SIG-M5 treated with dmso at 0.1 percent for 504 hours (cell line): Measurements from ENCODE around the gene CTCF.

Experiments
- DNase-seq: peaks from one replicate; lab custom pipeline; 2025; ENCODE audit not compliant: unreplicated experiment; lab: John Stamatoyannopoulos, UW

Gene CTCF

DNA sequence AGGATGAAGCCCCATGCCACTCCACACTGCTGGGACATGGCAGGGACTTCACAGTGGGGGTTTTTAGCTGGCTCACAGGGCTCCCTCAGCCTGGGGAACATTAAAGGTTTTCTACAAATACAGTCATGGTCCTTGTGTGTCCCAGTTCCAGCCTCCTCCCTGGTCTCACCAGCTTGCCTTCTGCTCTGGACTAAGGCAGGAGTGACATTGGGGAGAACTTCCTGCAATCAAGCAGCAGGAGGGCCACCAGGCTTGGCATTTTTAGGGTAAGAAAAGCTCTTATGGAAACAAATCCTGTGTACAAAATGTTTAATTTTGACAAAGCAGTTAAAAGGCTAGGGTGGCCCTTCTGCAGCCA is 100.3 kb downstream of the CTCF start:
- no peak for DNase-seq

DNA sequence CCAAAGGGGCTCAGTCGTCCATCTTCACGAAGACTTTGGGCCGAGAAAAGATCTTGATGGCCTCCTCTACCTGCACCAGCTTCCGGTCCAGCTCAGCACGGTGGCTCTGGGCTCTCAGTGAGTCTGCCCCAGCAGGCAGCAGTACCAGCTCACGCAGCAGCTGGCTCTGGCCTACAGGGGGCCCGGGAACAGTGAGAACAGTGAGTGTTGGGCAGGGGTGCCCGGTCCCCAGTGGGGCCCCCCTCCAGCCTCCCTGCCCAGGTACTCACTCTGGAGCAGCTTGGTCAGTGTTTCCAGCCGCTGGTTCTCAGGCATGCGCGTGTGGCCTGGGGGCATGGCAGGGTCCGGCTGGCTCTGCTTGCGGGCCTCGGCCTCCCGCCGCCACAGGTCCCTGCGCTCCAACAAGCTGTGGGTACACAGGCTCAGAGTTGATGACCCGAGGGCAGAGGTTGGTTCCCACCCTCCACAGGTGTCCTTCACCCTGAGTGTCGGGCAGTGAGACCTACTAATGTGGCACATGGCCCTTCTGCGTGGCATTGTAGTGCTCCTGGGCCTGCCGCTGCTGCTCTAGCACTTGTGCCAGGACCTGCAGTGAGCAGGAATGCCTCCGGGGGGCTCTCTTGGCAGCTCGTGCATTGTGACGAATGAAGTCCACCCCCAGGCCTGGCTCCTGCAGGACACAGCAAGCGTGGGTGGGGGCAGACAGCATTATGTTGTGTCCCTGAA is 101.0 kb downstream of the CTCF start:
- no peak for DNase-seq

DNA sequence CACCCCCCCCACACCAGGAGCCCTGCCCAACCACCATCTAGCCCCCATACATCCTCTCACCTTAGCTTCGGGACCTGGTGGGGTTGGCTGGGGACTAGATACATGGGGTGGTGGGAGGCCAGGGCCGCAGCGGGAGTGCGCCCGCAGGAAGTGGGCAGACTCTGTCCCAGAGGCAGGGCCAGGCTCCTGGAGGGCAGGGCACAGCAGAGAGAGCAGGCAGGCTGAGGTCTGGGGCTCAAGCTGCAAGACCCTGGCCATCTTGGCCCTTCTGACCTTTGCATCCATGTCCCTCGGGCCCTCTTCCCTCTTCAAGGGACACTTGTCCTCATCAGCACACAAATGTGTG is 101.5 kb downstream of the CTCF start:
- no peak for DNase-seq

DNA sequence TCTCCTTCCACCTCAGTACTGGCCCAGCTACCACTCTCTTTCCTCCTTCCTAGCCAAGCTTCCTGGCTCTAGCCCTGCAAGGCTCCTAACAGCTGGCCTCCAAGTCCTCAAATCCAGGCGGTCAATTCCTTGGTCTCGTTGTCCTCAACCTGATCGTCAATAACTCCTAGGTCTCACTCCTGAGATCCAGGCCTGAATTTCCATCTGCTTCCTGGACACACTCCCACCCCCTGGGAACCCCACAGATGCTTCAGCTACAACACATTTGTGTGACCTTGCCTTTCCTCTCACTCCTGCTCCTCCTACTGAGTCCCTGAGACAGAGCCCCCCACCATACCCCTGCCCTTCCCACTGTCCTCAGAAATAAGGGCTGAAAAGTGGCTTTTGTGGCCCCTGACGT is 101.9 kb downstream of the CTCF start:
- no peak for DNase-seq

DNA sequence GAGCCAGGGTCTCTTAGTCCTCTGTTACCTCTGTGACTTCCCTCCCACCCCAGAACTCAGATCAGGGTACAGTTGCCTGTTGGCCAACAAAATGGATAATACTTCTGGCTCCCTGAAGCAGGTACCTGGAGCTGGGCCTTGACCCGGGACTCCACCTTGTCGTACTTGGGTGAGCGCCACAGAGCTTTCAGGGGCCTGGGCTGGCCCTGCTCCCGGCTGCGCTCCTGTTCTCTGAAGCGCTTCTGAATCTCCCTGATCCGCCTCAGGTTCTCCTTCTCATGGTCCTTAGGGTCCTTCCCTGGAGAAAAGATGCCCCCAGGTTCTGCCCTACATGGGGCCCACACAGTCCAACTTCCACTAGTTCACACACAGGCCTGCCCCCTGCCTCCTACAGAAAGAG is 102.5 kb downstream of the CTCF start:
- DNase-seq: no peak

DNA sequence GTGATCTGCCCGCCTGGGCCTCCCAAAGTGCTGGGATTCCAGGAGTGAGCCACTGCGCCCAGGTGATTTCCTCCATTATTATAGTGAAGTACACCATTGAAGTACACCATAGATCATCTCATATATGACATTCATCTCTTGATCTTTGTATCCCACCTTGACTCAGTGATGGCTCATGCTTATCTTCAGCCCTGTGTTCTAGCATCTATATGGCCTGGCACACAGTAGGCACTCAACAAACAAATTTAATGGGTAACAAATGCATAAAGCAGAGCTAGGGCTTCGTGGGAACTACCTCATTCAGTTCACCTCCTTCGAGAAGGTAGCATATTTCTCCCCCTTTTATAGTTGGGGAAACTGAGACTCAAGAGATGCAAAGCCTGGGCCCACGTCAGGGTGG is 103.3 kb downstream of the CTCF start:
- DNase-seq: no peak

DNA sequence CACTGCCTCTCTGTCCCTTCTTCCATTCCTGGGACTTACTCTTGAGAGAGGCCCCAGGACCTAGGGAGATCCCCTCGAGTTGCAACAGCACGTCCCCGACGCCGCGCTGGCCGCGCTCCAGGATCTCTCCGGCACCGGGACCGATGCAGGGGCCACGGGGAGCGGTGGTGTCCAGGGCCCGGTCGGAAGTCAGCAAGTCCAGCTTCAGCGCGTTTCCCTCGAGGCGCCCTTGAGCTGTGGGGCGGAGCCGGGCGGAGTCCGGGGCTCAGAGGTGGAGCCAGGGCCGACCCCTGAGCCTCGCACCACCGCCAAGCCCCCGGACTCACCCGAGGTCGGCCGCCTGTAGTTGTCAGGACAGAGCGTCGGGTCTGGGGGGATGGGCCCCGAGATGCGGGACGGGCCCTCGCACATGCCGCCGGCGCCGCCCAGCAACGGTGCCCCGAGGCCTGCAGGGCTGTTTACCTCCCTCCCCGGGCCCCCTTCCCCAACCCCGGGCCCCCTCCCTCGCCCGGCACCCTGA is 103.8 kb downstream of the CTCF start:
- no peak for DNase-seq

DNA sequence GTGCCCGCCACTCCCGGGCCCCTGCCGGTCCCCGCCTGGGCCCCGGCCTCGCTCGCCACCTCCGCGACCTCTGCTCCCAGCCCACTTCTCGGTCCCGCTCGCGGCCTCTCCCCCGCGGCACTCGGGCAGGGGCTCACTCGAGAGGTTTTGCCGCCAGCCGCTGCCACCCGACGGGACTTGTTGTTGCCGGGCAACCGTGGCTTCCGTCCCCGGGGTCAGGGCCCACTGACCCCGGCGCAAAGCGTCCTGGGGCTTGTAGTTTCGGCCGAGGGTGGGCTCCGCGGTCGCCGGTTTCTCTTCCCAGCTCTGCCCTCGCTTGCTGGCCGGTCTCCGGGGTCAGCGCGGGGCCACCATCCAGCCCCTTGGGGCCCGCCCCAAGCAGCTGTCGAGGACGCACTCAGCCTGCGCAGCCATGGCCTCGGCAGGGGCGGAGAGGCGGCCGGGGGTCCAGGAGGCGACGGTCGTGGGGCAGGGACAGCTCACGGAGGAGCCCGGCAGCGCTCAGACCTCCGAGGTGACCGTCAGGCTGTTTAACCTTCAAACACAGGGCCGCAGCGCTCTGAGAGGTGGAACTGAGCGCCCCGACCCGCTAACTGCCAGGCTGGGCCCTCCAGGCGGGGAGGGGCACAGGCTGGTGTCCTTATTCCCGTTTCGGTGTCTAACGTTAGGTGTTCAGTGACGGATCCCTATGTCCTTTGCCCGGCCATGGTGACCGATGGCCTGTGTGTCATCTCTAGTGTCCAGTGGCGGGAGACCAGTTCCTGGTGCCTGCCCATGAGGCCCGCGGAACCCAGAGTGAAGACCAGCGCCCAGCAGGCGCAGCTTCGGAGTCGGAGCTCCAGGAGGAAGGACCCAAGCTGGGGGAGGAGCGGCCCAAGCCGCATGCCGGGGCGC is 104.5 kb downstream of the CTCF start, which contains the start of the genes C16orf86 and ENKD1:
Gene C16orf86 (plus strand): TSS at position 256 of the 894 bp plus-strand sequence. CDS start 157 bp downstream, at position 413.
Gene ENKD1 (minus strand): TSS at position 192 of the 894 bp plus-strand sequence. CDS start 308 bp downstream, outside the sequence.
- DNase-seq: peak; percentile 68

DNA sequence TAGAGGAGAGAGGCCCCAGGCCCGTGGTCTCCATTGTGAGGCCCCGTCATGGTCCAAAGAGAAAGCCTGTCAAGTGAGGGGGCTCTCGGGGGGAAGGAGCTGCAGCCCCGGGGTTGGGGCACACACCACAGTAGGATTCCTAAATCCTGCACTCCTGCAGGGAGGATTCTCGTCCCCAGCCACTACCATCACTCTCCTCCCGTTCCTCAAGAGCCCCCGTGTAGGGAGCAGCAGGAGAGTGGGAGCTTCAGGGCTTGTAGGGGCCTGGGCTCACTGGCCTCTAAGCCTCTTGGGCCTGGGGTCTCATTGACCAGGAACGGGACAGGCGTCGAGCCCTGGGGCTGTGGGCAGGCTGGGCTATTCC is 105.1 kb downstream of the CTCF start:
- no peak for DNase-seq

DNA sequence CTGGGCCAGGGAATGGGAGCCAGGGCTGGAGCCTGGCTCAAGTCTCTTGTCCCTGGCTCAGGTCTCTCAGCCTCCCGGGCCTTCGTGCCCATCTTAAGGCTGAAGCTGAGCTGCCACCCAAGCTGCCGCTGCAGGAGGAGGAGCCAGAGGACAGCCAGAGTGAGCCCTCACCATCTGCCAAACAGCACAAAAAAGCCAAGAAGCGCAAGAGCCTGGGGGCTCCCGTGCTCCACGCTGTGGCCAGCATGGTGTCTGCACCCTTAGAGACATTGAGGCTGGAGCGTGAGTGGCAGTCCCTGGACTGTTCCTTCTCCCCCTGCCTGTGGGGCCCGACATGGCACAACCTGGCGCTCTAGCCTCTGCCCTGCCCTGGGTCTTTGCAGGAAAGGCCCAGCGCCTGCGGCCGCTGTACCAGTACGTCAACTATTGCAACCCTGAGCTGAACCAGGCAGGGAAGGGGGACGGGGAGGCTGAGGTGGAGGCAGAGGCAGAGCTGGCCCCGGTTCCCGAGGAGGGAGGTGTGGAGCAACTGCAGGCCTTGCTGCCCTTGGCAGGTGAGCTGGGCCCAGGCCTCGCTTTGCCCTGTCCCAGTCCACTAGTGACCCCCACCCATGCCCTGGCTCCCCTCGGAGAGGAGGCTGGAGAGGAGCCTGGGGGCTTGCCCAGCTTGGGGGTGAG is 105.6 kb downstream of the CTCF start:
- peak; percentile 96 for DNase-seq

DNA sequence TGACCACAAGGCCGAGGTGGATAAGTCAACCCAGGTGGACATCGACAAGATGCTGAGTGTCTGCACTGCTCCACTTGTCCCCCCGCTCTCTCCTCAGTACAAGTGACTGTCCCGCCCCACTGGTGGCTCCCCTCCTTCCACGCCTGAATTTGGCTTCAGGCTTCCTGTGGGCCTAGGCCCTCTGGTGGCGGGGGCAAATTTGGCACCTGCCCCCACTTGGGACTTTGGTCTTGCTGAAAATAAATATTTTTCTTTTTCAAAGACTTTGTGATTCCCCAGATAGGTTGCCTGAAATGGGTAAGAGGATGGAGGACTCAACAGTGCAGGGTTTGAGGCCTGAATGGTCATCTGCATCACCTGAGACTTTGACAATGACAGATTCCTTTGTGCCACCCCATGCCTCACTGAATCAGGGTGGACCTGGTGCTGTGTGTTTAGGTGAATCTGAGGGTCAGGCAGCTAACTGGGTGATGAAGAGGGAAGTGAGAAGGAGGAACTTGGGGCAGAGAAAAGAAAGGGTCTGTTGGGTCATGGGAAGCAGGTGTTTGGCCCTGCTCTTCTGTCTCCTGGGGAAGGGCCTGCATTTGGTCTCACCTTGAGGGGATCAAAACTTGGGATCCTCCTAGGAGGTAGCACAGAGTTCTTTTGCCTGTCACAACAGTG is 106.3 kb downstream of the CTCF start:
- no peak for DNase-seq

DNA sequence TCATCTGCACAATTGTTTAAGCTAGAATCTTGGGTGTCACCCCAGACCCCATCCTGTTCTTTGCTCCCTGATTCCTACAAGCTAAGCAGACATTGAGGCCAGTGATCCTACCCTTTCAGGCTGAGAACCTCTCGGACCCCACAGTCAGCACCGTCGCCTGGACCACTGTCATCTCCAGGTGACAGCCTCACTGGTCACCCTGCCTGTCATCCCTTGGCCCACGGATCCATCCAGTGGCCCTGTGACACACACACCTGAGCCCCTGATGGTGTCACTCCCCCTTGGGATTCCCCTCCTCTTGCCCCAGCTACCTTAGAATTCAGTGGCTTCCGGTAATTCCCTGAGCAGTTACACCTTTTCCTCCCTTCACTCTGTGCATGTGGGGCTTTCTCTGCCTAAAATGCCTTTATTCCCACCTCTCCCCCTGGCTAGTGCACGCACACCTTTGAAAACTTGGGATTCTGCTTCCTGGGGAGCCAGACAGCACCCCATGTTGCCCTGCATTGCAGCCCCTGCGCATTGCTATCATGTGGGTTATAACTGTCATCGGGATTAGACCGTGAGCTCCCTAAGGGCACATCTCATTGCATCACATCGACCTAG is 107.3 kb downstream of the CTCF start:
- DNase-seq: no peak

DNA sequence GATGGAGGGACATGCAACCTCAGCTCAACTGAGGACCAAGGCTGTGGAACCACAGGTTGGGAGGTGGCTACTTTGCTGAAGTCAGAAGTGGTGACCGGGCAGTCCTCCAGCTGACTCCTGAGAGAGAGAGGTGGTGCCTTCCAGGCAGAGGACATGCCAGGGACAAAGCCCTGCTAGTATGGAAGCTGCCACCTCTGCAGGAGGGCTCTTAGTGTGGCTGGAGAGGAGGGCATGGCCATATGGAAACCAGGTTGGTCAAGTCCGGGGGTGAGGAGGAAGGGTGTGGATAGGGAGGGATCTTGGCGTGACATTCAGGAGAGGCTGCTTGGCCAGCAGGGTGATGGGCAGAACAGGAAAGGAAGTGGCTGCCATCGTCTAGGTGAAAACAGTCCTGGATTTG is 110.0 kb downstream of the CTCF start:
- no peak for DNase-seq

DNA sequence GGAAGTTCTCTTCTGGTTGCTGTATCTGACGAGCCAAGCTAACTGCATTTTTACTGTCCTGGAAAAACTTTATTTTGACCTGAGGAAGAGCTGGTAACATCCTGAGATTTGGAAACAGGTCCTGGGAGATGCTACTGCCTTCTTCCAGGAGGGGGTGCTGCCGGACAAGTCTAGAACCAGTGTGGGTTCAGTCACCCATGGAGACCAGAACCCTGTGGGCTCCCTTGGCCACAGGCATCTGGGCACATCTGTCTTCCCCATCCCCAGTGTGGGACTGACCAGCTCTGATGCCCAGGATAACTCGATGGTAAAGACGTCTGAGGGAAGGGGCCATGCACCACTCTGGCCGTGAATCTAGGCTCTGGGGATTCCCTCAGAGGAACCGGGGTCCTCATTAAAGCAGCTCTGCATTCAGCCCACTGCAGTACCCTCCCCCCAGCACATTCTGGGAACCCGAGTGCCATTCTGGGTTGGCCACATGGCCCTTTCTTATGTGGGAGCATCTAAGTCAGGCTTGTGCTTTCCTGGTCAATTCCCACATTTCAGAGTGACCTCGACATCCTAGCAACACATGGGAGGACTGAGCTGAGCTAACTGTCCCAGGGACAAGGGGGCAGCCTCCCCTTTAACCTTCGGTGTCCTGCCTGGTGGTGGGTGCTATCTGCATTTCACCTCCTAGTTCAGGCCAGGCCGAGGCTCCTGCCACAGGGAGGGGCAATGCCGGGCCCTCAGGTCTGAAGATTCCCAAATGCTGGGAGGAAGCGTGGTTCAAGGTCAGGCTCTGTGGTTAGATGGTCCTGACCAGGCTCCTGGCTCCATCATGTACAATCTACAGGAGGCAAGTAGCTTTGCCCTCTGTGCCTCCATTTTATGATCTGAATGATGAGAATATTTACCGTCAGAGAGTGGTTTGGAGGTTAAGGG is 110.7 kb downstream of the CTCF start:
- peak; percentile 52 for DNase-seq

DNA sequence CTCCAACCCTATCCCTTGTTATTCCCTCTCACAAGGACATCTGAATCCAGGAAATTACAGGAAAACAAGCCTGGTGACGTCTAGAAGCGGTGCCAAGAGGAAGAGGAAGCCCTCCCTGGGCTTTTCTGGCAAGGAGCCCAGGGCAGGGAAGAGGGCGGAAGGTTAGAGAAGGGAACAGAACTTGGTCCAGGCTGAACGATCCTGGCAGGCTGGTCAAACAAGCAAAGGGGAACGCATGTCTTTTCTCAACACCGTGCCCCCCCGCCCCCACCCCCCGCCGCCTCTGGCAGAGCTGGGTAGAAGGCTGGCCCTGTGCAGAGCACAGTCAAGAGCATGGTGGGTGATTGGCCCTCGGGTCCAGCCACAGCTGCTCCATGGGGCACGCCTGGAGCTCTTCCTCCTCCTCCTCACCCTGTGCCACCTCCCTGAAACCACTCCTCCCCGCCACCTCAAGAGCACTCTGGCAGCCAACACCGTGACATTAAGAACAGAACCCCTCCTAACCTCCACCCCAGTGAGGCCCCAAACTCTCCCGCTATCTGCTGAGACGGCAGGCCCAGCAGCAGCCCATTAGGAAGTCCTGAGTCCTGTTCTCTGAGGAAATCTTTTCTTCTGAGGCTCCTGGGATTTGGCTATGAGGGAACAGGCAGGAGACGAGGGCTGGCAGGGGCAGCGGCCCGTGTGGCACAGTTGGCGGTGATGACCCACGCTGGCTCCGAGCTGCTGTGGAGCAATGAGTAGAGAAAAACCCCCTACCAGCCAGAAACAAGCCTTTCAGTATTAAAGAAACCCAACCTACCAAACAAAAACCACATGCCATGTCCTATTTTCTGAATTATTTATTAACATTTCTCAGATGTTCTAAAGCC is 111.6 kb downstream of the CTCF start:
- DNase-seq: no peak

DNA sequence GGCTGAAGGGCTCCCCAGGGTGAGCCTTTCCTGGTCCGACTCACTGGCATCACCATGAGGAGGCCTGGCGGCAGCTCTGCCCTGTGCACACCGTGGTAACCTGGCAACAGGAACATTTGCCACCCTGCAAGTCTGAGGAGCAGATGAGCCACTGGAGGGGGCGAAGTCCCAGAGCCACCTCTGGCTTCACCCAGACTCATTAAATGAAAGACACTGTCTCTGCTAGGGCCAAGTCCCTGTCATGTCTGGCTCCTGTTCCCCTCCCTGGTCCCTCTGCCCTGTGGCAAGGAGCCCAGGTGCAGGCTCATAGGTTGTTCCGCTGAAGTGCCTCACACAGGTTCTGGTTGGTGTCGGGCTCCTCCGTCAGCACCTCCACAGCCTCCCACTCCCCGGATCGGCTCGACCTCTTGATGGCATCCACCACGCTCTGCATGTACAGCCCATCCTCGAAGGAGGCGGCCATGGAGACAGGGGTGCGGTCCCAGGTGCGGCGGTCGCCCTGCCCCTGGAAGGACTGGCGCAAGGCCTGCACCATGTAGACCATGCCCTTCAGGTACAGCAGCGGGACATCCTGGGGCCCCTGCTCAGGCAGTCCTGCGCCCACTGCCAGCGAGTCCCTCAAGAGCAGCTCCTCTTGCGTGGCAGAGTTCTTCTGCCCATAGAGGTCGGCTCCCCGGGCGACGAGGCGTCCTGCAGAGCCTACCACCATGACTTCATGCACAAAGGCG is 112.7 kb downstream of the CTCF start:
- DNase-seq: no peak

DNA sequence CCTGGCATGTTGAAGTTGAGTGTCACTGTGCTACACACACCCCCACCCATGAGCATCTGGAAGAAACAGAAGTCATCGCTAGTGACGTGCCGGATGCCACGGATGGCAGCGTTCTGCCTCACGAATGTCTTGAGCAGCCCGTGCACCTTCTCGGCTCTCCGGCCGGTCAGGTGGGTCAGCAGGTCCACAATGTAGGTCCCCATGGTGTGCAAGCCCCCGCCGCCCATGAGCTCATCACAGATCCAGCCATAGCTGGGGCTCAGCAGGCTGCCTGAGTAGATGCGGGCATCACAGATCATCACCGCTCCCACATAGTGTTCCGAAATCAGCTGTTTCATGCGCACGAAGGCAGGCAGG is 113.2 kb downstream of the CTCF start:
- no peak for DNase-seq

DNA sequence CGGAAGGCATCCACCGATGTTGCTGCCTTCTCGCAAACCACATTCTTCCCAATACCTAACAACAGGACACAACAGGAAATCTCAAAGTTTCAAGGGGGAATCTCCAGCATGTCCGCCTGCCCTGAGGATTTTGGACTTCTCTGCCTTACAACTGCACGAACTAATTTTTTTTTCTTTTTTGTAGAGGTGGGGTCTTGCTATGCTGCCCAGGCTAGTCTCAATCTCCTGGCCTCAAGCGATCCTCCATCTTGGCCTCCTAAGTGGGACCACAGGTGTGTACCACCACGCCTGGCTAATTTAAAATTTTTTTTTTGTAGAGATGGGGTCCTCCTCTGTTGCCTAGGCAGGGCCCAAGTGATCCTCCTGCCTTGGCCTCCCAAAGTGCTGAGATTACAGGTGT is 113.7 kb downstream of the CTCF start:
- DNase-seq: no peak
